ENCODE data around the gene RACGAP1.

The RACGAP1 gene

GRCh38 chr12:49955899-49956662 lies 69.2 kb downstream of the RACGAP1 start:
- DNase-seq (ENCODE audit: low read depth) = no peak
- no peak overlapping the region for H3K9ac ChIP-seq (ENCODE audit: low read length)
- H3K36me3 ChIP-seq (ENCODE audit: control insufficient read depth, insufficient read depth, low read length, severe bottlenecking) = no peaks in the 10 kb centered on the region
- peaks cover 67% of the 10 kb centered on the region for H3K27me3 ChIP-seq (replicated peaks; ENCODE audit: control insufficient read depth, insufficient read depth, low read length)
- no peaks in the 10 kb centered on the region for H3K9me3 ChIP-seq (ENCODE audit: control insufficient read depth, low read length)
- H3K4me3 ChIP-seq (ENCODE audit: low read length) = no peak overlapping the region
- peaks cover 5% of the 10 kb centered on the region for H3K4me1 ChIP-seq (ENCODE audit: control insufficient read depth, insufficient read depth, low read length)

- H3K27me3 ChIP-seq (replicated peaks; ENCODE audit: control insufficient read depth, insufficient read depth, low read length) = peaks cover 58% of the 10 kb centered on the region
- peaks cover 5% of the 10 kb centered on the region for H3K4me1 ChIP-seq (ENCODE audit: control insufficient read depth, insufficient read depth, low read length)
- no peak overlapping the region for H3K9ac ChIP-seq (ENCODE audit: low read length)
- no peaks in the 10 kb centered on the region for H3K9me3 ChIP-seq (ENCODE audit: control insufficient read depth, low read length)
- DNase-seq (ENCODE audit: low read depth) = no peak
- H3K36me3 ChIP-seq (ENCODE audit: control insufficient read depth, insufficient read depth, low read length, severe bottlenecking) = no peaks in the 10 kb centered on the region
- no peak overlapping the region for H3K4me3 ChIP-seq (ENCODE audit: low read length)
Observed at GRCh38 chr12:49954863-49955830, 70.1 kb downstream of the RACGAP1 start.

- Histone ChIP-seq H3K4me3 (ENCODE audit: low read length) (no peak overlapping the region), H3K4me1 (ENCODE audit: control insufficient read depth, insufficient read depth, low read length) (peaks cover 5% of the 10 kb centered on the region), H3K36me3 (ENCODE audit: control insufficient read depth, insufficient read depth, low read length, severe bottlenecking) (no peaks in the 10 kb centered on the region), H3K27me3 (replicated peaks; ENCODE audit: control insufficient read depth, insufficient read depth, low read length) (peaks cover 55% of the 10 kb centered on the region), H3K9me3 (ENCODE audit: control insufficient read depth, low read length) (no peaks in the 10 kb centered on the region), H3K9ac (ENCODE audit: low read length) (no peak overlapping the region)
- DNase-seq (ENCODE audit: low read depth) = no peak
Observed at GRCh38 chr12:49953961-49954846, 71.1 kb downstream of the RACGAP1 start.

- no peak for DNase-seq (ENCODE audit: low read depth)
- H3K9me3 ChIP-seq (ENCODE audit: control insufficient read depth, low read length) = no peaks in the 10 kb centered on the region
- peaks cover 47% of the 10 kb centered on the region for H3K27me3 ChIP-seq (replicated peaks; ENCODE audit: control insufficient read depth, insufficient read depth, low read length)
- H3K9ac ChIP-seq (ENCODE audit: low read length) = no peak overlapping the region
- peaks cover 5% of the 10 kb centered on the region for H3K4me1 ChIP-seq (ENCODE audit: control insufficient read depth, insufficient read depth, low read length)
- H3K4me3 ChIP-seq (ENCODE audit: low read length) = no peak overlapping the region
- H3K36me3 ChIP-seq (ENCODE audit: control insufficient read depth, insufficient read depth, low read length, severe bottlenecking) = no peaks in the 10 kb centered on the region
Observed at GRCh38 chr12:49953151-49953550, 72.1 kb downstream of the RACGAP1 start.

GRCh38 chr12:49952391-49953055 lies 72.8 kb downstream of the RACGAP1 start:
- no peak overlapping the region for H3K9ac ChIP-seq (ENCODE audit: low read length)
- no peaks in the 10 kb centered on the region for H3K9me3 ChIP-seq (ENCODE audit: control insufficient read depth, low read length)
- no peak overlapping the region for H3K4me3 ChIP-seq (ENCODE audit: low read length)
- DNase-seq (ENCODE audit: low read depth) = no peak
- H3K36me3 ChIP-seq (ENCODE audit: control insufficient read depth, insufficient read depth, low read length, severe bottlenecking) = no peaks in the 10 kb centered on the region
- H3K27me3 ChIP-seq (replicated peaks; ENCODE audit: control insufficient read depth, insufficient read depth, low read length) = peaks cover 41% of the 10 kb centered on the region
- peaks cover 5% of the 10 kb centered on the region for H3K4me1 ChIP-seq (ENCODE audit: control insufficient read depth, insufficient read depth, low read length)

GRCh38 chr12:49951411-49952240 lies 73.7 kb downstream of the RACGAP1 start:
- peaks cover 33% of the 10 kb centered on the region for H3K27me3 ChIP-seq (replicated peaks; ENCODE audit: control insufficient read depth, insufficient read depth, low read length)
- H3K4me1 ChIP-seq (ENCODE audit: control insufficient read depth, insufficient read depth, low read length) = peaks cover 5% of the 10 kb centered on the region
- H3K9me3 ChIP-seq (ENCODE audit: control insufficient read depth, low read length) = no peaks in the 10 kb centered on the region
- H3K4me3 ChIP-seq (ENCODE audit: low read length) = no peak overlapping the region
- DNase-seq (ENCODE audit: low read depth) = no peak
- no peak overlapping the region for H3K9ac ChIP-seq (ENCODE audit: low read length)
- no peaks in the 10 kb centered on the region for H3K36me3 ChIP-seq (ENCODE audit: control insufficient read depth, insufficient read depth, low read length, severe bottlenecking)

- DNase-seq (ENCODE audit: low read depth) = no peak
- peaks cover 16% of the 10 kb centered on the region for H3K4me1 ChIP-seq (ENCODE audit: control insufficient read depth, insufficient read depth, low read length)
- H3K9me3 ChIP-seq (ENCODE audit: control insufficient read depth, low read length) = no peaks in the 10 kb centered on the region
Observed at GRCh38 chr12:49950273-49951251, 74.7 kb downstream of the RACGAP1 start, which contains the start of gene AQP2. Gene AQP2 (plus strand): TSS chr12:49950737. CDS start chr12:49950831, 94 bp downstream.

GRCh38 chr12:49949866-49950265 lies 75.4 kb downstream of the RACGAP1 start:
- DNase-seq (ENCODE audit: low read depth) = no peak
- peaks cover 16% of the 10 kb centered on the region for H3K27me3 ChIP-seq (replicated peaks; ENCODE audit: control insufficient read depth, insufficient read depth, low read length)
- H3K36me3 ChIP-seq (ENCODE audit: control insufficient read depth, insufficient read depth, low read length, severe bottlenecking) = no peaks in the 10 kb centered on the region

More at GRCh38 chr12:49950273-49951251, 74.7 kb downstream of the RACGAP1 start, which contains the start of gene AQP2:
- no peak within 1 kb of the TSS for H3K9ac ChIP-seq (ENCODE audit: low read length)
- no peaks in the 10 kb centered on the region for H3K36me3 ChIP-seq (ENCODE audit: control insufficient read depth, insufficient read depth, low read length, severe bottlenecking)
- peaks cover 23% of the 10 kb centered on the region for H3K27me3 ChIP-seq (replicated peaks; ENCODE audit: control insufficient read depth, insufficient read depth, low read length)
- no peak within 1 kb of the TSS for H3K4me3 ChIP-seq (ENCODE audit: low read length)

More at GRCh38 chr12:49949866-49950265, 75.4 kb downstream of the RACGAP1 start:
- Histone ChIP-seq H3K4me1 (ENCODE audit: control insufficient read depth, insufficient read depth, low read length) (peaks cover 21% of the 10 kb centered on the region), H3K9me3 (ENCODE audit: control insufficient read depth, low read length) (no peaks in the 10 kb centered on the region), H3K9ac (ENCODE audit: low read length) (no peak overlapping the region), H3K4me3 (ENCODE audit: low read length) (no peak overlapping the region)

Measured in adipocyte (in vitro differentiated cells).